AG09309 (cell line): ENCODE measurements around the gene BTBD16.

Experiments used
- DNase-seq: peaks from one replicate; pipeline ENCODE4 v3.0.0-alpha.2; 2010; ENCODE audit warnings: low read depth
- H3K4me3 ChIP-seq: 2 replicates; pipeline ENCODE4 v1.5.1; 2011; ENCODE audit warnings: mild to moderate bottlenecking, low read depth, low read length, moderate library complexity; ENCODE audit not compliant: control insufficient read depth
- CTCF ChIP-seq: IDR thresholded peaks from 2 replicates; pipeline ENCODE4 v1.5.1; 2011; ENCODE audit warnings: mild to moderate bottlenecking, low read depth, low read length, inconsistent platforms; ENCODE audit not compliant: insufficient read depth, control insufficient read depth; ENCODE audit errors: missing control alignments

BTBD16 gene

GRCh38 chr10:122316224-122316884, 45.3 kb downstream of the BTBD16 start:
- no peak for DNase-seq
- TF ChIP-seq CTCF, result no peak

GRCh38 chr10:122321960-122322359, 50.9 kb downstream of the BTBD16 start:
- TF ChIP-seq CTCF, result no peak
- no peak overlapping the region for H3K4me3 ChIP-seq
- DNase-seq, result no peak

More at GRCh38 chr10:122316224-122316884, 45.3 kb downstream of the BTBD16 start:
- H3K4me3 ChIP-seq, result no peak overlapping the region

GRCh38 chr10:122323189-122323588, 52.1 kb downstream of the BTBD16 start:
- H3K4me3 ChIP-seq, result no peak overlapping the region
- DNase-seq, result no peak
- no peak for TF ChIP-seq CTCF

GRCh38 chr10:122323941-122324675, 53.0 kb downstream of the BTBD16 start:
- no peak for TF ChIP-seq CTCF
- DNase-seq, result peak; percentile 60
- H3K4me3 ChIP-seq, result no peak overlapping the region

GRCh38 chr10:122325235-122325634, 54.1 kb downstream of the BTBD16 start:
- DNase-seq, result no peak
- no peak overlapping the region for H3K4me3 ChIP-seq
- TF ChIP-seq CTCF, result no peak

GRCh38 chr10:122326385-122326784, 55.3 kb downstream of the BTBD16 start:
- H3K4me3 ChIP-seq, result no peak overlapping the region
- DNase-seq, result no peak
- TF ChIP-seq CTCF, result no peak
